CD4-positive, alpha-beta T cell treated with Interleukin-15 for 4 hours (primary cell): ENCODE data around the gene FUT6.

ENCODE experiments used
- DNase-seq: peaks from one replicate; pipeline ENCODE4 v3.0.0-alpha.2; 2020; ENCODE audit warnings: low spot score

FUT6 gene

DNA sequence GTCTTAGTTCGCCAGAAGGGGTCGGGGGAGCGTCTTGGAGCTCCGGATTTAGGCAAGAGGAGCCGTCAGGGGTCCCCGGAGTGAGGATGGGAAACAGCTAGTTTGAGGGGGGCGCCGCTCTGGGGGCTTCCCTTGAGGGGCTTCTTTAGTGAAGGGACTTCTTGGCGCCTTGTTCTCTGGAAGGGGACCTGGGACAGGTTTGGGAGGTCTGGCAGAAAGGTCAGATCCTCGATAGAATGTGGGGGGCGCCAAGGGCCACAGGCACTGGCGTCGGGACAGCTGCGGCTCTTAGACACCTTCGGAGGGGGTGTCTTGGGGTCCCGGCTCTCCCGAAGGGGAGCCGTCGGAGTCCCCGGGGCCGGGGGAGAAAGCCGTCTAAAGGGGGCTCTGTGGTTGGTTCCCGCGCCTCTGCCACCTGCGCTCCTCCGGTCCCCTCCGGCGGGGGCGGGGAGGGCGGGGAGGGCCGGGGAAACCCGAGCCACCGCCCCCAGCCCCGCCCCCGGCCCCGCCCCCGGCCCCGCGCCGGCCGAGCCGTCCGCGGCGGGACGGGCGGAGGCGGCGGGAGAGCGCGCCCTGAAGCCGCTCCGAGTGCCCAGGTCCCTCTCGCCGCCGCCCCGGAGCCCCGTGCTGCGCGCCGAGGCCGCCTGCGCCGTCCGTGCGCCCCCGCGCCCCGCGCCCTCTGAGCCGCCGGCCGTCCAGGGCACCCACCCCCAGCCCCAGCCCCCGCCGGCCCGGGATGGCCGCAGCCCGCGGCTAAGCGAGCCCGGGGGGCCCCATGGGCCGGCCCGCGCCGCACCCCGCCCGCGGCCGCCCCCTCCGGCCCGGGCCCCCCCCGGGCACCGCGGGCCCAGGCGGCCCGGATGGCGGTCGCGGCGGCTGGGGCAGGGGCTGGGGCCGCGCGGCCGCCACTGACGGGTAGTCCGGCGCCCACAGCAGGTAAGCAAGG is 34.7 kb downstream of the FUT6 start, which contains the start of gene NRTN:
TSS of gene NRTN (plus strand) at position 552 of the 946 bp plus-strand sequence. CDS start 19,099 bp downstream, outside the sequence.
- peak; percentile 27 for DNase-seq

DNA sequence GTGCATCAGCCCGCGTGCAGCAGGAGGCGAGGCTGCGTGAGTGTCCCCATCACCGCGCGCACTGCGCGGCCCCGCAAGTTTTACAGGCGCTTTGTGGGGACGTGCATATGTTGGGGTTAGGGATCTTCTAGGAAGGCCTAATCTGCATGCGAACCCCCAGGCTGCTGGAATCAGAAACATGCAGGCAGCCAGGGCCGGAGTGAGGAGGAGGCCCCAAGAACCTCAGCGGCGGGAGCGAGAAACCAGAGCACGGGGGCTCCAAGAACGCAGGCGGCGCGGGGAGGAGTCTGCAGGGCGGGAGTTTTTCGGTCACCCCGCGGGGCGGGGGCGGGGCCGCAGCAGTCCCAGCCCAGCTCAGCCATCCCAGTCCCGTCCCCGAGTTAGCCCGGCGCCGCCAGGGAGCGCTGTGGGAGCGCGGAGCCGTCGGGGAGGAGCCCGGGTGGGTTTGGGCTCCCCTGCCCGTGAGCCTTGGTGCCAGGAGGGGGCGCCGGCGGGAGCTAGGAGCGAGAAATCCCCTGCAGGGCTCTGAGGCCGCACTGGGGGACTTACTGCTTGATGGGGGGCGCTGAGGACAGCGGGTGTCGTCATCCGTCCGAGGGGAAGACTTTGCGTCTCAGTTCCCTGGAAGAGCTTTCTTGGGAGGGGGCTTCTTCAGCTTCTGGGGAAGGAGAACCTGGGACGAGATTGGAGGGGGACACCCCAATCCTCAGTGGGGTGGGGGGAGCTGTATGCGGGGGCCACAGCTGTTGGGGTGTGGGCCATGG is 35.6 kb downstream of the FUT6 start:
- DNase-seq: peak; percentile 89

DNA sequence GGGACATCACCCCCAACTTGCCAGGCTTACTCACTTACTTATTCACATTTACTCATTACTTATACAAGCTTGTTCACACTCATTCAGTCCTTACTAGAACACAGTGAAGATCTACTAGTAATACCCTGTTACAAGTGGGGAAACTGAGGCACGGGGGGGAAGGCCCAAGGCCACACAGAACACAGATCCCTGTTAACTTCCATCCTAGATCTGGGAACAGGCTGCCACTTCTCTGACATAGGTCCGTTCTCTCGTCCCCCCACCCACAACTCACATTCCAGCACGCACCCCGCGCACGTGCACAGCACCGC is 36.1 kb downstream of the FUT6 start:
- no peak for DNase-seq

DNA sequence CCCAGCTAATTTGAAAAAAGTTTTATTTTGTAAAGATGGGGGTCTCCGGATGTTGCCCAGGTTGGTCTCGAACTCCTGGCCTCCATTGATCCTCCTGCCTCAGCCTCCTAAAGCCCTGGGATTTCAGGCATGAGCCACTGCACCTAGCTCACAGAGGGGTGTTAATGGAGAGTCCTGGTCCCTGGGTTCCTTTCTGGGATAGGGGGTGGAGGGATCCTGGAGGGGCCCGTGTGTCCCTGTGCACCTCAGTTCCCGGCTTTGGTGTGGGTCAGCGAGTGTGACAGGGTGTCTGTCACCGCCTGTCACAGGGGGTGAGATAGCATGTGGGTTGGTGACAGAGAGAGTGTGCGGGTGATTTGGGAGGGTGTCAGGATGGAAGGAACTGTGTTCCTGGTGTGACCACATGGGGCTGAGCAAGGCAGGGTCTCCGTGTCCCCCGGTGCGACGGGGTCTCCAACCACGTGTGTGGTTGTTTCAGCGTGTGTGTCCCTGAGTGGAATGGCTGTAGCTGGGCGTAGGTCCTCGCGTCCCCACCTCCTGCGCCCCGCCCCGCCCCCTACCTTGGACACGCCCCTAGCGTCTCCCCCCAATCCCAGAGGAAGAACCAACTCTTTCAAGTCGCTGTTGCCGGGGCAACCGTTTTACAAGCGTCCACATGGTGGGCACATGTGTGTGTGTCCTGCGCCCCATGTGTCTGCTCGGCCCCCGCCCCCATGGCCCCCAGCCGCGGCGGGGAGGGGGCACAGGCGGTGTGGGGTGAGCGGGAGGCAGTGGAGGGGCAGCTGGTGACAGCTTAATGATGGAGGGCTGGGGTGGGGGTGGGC is 37.5 kb downstream of the FUT6 start:
- no peak for DNase-seq

DNA sequence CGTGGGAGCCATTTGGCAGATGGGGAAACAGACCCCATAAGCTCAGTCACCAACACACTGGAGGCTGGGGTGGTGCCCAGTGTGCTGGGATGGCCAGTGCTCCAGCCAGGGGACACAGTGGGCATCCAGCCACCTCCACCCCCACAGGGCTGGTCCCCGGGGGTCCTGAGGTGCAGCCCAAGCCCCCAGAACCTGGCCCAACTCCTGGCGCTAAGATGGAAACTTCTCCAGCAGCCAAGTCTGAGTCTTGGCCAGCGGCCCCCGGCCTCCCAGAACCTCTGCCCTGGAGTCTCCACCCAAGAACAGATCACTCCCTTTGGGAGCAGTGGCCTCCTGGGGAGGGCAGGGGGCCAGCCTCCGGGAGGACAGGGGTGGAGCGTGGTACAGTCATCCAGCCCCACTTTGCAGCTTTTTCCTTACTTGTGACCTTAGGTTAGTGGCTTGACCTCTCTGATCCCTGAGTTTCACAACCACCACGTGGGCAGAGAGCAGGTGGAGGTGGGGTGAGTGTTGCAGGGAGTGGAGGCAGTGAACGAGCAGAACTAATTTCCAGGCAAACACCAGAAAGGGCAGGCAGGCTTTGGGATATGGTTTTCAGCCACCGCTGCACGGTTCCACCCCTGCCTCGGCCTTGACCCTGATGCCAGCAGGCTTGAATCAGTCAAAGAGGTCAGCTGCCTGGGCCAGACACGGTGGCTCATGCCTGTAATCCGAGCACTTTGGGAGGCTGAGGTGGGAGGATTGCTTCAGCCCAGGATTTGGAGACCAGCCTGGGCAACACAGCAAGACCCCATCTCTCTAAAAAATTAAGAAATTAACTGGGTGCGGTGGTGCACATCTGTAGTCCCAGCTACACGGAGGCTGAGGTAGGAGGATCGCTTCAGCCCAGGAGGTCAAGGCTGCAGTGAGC is 38.9 kb downstream of the FUT6 start:
- DNase-seq: no peak

DNA sequence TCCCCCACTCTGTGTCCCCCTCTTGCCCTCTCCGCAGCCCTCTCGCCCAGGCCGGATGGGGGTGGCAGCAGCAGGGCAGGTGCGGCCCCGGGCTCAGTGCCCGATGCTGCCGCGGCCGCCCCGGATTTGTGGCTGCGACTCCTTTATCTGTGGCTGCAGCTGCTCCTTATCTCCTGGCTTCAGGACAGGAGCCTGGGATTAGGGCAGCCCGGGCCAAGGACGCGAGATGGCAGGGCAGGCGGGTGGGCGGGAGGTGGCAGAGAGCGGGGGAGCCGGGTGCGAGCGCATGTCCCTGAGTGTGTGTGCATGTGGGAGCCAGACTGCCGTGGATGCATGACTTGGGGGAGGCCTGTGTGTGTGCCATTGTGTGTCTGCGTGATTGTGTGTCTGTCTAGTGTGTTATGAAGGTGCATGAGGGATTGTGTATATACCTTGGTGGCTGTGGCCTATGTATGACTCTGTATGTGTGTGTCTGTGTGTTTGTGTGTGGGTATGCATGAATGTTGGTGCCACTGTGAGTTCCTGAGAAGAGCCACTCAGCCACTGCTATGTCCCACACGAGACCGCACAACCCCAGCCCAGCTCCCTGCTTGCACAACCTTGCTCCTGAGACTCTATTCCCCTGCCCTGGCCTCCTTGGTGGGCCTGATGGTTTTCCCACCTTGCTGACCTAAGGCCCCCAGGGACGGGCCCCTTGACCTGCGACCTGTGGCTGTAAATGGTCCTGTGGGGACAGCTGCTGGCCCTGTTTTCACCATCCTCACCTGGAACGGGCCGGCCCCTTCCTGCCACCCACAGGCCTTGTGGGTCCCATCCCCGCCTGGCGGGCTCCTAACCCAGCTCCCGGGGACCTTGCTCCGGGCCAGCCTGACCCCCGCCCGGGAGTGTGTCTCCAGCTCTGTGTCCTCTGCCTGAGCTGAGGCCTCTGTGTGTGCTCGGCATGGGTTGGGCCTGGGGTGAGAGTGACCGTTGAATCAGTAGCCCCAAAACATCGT is 40.0 kb downstream of the FUT6 start:
- no peak for DNase-seq

DNA sequence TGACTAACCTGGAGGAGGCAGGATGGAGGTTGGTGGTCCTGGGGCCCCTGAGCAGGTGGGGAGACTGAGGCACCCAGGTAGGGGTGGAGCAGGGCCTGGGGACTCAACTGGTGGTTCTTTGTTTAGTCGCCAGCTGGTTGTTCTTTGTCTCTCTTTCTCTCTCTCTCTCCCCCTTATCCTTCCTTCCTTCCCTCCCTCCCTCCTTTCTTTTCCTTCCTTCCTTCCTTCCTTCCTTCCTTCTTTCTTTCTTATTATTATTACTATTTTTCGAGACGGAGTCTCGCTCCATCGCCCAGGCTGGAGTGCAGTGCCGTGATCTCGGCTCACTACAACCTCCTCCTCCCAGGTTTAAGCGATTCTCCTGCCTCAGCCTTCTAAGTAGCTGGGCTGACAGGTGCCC is 41.3 kb downstream of the FUT6 start:
- DNase-seq: no peak

DNA sequence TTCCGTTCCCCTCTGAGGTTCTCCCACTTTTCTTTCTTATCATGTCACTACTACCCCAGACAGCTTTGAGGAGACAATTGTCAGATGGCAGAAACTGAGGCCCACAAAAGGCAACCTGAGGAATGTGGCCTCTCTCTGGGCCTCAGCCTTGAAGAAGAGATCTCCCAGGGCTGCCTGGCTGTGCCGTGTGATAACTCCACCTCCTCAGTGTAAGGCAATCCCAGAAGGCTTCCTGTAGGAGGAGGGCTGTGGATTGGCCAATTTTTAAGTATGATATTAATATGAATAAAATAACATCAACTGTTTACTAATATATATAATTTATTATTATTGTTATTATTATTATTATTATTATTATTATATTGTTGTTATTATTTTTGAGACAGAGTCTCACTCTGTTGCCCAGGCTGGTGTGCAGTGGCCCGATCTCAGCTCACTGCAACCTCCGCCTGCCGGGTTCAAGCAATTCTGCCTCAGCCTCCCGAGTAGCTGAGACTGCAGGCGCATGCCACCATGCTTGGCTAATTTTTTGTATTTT is 44.1 kb downstream of the FUT6 start:
- no peak for DNase-seq

DNA sequence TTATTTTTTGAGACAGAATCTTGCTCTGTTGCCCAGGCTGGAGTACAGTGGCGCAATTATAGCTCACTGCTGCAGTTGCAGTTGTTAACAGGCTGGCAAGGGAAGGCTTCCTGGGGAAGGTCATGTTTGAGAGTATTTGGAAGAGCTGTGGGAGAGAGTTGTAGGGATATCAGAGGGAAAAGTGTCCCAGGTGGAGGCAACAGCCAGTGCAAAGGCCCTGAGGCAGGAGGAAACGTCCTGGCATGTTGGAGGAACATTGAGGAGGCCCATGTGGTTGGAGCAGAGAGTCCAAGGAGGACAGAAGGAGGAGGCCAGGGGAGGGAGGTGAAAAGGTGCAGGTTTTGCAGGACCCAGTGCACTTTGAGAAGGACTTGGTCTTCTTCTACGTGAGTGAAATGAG is 46.3 kb downstream of the FUT6 start:
- DNase-seq: no peak

DNA sequence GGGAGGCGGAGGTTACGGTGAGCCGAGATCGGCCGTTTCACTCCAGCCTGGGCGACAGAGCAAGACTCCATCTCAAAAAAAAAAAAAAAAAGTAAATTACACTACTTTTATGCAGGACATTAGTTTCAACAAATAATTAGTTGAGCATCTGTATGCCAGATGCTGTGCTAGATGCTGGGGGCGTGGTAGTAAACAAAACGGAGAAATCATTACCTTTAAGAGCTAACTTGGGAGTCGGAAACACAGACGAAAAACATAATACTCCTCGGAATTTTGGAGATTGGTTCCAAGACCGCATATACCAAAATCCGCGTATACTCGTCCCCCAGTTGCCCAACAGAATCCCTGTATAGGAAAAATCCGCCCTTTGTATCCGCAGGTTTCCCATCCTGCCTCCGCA is 47.3 kb downstream of the FUT6 start:
- no peak for DNase-seq

DNA sequence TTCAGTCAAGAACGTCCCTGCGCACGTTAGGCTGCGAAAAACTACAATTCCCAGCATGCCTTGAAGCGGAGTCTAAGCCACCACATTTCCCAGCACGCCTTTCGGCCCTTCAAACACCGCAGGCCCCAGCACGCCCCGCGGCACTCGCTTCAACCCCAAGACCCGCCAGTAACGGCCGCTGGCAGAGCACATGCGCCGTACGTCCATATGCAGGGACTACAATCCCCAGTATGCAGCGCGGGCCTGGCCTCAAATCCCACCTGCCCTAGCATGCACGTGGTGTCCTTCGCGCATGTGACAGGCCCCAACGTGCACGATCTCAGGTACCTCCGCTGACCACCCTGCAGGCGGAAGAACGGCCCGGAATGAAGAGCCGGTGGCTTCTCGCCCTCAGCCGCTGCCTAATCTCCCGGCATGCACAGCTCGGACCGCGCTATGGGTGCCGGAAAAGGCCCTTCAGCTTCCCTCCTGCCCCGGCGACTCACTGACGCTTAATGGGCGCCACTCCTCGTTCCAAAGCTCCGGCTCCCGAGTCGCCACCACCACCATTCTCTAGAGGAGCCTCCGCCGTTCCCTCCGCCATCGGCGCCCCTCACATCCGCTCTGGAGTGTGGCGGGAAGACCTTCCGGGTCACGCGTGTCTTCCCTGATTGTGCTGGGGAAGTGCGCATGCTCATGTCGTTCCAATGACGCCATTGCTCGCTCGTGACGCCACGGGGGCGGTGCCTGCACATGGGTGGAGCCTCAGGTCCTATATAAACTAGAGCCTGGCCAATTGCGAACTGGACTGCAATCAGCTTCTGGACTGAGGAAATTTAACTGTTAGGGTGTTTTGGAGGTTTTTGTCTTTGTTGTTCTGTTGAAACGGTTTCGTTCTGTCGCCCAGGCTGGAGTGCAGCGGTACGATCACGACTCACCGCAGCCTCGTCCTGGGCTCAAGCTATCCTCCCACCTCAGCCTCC is 48.7 kb downstream of the FUT6 start, which contains the start of gene DUS3L:
TSS of gene DUS3L (minus strand) at position 605 of the 962 bp plus-strand sequence. CDS start at position 583, 22 bp downstream.
- peak; percentile 95 for DNase-seq

DNA sequence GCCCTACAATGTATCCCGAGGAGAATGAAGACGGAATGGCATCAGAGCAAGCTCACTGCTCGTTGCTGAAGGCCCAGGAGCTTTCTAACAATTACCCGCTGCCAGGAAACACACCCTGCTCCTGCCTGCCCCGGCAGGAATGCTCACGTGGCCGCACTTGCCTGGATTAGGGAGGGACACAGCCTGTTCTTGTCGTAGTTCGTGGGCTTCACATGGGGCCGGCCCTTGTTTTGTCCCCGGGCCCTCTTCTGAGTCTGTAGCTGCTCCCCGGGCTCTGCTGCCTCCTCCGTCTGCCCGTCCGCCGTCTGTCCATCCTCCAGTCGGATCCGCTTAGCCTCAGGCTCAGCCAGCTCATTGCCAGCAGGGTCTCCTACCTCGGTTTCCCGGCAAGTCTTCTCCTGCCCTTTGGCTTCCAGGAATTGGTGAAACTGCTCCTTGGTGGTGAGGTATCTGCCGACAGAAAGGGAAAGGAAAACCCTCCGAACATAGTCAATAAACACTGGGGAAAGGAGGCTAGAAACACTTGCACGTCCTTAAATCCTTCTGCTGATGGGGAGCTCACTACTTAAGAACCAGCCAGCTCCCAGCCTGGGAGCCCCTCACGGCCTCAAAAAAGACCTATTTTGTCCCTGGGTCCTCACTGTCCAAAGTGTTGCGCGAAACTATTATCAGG is 49.5 kb downstream of the FUT6 start:
- no peak for DNase-seq

DNA sequence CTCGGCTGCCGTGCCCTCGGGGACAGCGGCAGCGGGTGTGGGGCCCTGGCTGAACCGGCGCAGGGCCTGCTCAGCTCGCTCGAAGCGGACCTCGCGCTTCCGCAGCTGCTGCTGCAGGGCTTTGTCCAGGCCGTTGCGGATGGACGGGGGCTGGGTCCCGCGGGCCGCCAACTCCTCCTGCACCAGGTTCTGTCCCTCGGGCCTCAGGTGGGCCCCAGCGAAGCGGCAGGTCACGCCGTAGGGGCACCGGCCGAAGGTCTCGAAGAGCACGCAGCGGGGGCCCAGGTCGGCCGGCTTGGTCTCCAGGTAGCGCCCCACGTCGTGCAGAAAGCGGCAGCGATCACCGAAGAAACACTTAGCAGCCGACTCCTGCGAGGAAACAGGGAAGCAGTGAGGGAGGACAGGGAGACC is 50.1 kb downstream of the FUT6 start:
- no peak for DNase-seq

DNA sequence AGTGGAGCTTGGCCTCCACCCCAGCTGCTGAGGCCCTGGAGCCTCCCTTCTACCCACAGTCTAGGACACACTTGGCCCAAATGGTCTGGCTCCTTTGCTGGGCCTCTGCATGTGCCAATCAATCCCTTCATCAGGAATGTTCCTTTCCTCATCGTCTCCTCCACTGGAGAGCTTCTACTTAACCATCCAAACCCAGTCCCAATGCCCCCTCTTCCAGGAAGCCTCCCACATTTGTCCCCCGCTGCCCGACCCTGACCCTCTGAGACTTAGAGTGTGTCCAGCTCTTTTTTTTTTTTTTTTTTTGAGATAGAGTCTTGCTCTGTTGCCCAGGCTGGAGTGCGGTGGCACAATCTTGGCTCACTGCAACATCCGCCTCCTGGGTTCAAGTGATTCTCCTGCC is 51.1 kb downstream of the FUT6 start:
- DNase-seq: no peak

DNA sequence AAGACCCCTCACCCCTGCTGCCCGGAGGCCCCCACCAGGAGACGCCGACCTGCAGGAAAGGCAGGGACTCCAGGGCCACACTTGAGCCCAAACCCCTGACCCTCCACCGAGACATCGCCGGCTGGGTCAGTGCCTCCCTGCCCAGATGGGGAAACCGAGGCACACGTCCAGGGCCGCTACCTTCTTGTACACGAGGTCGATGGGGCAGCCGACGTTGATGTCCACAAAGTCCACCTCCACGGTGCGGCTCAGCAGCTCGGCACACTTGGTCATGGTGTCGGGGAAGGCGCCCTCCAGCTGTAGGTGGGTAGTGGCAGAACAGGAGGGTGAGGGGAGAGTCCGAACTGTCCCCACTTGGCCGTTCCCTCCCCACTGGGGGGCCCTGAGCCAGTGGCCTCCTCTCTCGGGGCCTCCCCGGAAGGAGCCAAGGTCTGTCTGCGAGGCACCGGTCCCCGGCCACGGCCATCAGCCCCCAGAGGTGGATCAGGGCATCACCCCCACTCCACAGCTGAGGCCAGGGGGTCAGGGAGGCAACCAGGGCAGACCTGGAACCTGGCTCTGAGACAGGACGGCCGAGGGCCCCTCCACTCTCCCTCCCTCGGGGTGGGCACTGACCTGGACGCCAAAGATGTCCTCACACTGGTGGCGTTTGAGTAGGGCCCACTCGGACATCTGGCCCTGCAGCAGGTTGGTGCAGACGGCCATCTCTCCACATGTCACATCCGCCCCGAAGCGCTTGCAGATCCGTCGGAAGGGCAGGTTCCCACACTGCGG is 51.9 kb downstream of the FUT6 start:
- DNase-seq: no peak

DNA sequence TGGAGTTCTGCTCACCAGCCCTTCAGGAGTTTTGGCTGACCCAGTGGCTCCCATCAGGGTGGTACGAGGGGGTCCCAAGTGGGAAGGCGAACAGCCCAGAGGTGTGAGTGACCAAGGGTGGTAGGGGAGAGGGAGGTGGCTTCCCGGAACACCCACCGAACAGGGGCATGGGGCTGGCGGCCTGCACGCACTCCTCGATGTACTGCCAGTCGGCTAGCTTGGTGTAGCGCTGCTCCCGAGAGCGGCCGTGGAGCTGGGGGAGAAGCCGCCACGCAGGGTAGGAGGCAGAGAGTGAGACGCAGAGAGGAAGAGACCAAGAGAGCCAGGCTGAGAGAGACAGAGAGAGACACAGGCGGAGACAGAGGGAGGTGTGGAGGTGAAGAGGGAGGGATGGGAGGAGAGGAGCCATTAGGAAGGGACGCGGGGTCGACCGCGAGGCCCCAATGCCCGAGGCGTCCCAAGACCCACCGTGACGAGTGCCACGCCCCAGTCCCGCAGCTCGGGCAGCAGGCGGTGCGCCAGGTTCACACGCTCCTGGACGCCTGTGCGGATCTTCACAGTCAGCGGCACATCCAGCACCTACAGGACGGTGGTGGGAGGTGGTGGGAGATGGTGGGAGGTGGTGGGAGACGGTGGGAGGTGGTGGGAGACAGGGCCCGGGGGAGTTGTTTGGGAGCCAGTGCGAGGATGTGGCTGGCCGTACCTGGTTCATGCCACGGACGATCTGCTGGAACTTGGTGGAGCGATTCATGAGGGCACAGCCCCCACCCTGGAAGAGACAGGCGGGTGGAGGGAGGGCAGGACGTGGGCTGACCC is 52.7 kb downstream of the FUT6 start:
- DNase-seq: no peak
